HG03378 (cell line): ENCODE data around the gene H1-8.
"Not testable (repeated sequence)": the region's sequence is repeated elsewhere in the genome, so short reads cannot be mapped to it uniquely, and the experiment has no call there.

Experiments
- ATAC-seq: cut with Tn5 transposase; IDR thresholded peaks from one replicate; pipeline ENCODE4 v1.9.1; 2021; ENCODE audit warnings: mild to moderate bottlenecking, moderate library complexity; ENCODE audit not compliant: unreplicated experiment

H1-8 gene, protein sequence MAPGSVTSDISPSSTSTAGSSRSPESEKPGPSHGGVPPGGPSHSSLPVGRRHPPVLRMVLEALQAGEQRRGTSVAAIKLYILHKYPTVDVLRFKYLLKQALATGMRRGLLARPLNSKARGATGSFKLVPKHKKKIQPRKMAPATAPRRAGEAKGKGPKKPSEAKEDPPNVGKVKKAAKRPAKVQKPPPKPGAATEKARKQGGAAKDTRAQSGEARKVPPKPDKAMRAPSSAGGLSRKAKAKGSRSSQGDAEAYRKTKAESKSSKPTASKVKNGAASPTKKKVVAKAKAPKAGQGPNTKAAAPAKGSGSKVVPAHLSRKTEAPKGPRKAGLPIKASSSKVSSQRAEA

DNA sequence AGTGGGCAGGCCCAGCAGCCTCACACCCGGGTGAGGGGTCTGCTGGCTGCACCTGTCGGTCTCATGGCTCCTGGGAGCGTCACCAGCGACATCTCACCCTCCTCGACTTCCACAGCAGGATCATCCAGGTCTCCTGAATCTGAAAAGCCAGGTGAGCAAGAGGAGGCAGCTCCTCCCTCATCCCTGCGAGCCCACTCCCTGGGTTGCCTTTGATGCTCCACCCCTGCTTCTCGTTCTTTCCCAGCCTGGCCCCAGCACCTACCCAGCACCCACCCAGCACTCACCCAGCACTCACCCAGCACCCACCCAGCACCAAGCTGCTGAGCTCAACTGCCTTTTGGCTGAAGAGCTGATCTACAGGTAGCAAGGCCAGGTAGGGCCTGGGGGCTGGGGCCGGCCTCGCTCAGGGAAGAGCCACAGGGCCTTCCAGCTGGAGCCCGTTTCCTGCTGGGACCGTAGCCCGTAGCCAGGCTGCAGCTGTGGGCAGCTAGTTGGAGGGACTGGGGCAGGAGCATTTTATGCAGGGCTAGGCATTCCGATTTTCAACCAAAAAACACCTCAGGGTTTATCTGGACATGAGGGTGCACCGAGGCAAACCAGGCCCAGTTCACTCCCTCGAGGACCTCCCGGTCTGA, at the start of gene H1-8:
H1-8 (plus strand) TSS at position 20 of the 635 bp plus-strand sequence; CDS start at position 64, 44 bp downstream.
- no peak for ATAC-seq

DNA sequence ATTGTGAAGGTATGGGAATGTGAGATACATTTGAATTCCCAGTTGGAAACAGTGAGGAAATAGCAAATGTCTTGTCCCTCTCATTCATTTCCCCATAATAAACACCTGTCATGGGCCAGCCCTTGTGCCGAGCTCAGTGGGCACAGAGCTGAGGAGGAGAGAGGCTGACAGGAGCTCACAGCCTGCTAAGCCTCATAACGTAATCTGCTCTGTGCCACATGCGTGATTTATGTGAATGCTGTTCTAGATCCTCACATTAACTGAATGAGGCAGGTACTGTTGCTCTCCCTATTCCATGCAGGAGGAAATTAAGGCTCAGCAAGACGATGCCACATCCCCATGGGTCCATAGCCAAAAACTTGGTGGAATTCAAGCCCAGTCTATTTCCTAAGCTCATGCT, 49.8 kb upstream of the H1-8 start:
- ATAC-seq = no peak

DNA sequence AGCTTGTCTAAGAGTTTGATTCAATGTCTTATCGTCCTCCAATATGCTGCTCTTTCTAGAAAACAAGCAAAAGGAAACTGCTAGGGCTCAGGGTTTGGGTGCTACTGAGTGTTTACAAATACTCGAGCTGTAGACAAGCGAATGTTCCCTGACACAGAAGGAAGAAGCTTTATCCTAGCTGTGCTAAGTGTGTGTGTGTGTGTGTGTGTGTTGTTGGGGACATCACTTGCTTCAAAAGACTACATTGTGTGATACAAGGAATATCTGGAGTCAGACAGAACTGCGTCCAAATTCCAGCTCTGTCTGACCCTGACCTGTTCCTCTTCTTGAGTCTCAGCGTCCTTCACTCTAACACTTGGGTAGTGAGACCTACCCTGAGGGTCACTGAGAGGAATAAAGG, 48.5 kb upstream of the H1-8 start:
- not testable (repeated sequence) for ATAC-seq

DNA sequence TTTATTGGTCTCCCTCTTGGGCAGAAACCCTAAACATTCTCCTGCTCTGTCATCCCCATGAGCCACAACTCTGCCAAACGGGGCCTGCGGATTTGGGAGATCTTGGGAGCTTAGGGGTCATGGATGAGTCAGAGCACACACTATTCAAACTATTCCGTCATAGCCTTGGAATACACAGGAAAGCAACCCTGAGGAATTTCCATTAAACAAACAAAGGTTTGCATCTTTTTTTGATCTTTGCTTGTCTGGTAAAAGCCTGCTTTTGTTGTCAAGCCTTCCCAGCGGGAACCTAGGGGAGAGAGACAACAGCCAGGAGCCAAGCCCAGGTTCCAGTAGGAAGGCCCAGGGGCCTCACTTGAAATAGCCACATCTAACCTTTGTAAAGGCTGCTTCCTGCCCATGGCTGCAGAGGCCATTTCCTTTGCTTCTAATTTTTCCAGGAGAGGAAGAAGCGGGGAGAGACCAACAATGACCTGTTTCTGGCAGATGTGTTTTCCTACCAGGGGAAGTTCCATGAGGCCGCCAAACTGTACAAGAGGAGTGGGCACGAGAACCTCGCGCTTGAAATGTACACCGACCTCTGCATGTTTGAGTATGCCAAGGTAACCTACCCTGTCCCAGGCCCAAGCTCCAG, 47.9 kb upstream of the H1-8 start:
- ATAC-seq = not testable (repeated sequence)

DNA sequence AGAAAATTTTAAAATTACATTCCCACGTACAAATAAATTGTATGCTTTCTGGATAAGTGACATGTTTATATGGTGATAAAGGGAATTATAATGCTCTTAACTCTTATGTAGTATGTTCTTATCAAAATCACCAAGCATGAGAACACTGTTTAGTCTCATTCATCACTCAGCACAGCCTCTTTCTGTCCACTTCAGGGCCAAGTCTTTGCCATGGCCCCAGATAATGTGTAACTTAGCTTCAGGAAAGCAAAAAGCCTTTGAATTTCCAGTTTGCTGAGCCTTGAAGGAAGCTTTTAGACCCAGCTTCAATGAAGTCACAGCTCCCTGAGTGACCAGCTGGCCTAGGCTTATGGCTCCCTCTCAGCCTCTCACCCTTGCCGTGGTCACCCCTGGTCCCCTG, 45.1 kb upstream of the H1-8 start:
- not testable (repeated sequence) for ATAC-seq

DNA sequence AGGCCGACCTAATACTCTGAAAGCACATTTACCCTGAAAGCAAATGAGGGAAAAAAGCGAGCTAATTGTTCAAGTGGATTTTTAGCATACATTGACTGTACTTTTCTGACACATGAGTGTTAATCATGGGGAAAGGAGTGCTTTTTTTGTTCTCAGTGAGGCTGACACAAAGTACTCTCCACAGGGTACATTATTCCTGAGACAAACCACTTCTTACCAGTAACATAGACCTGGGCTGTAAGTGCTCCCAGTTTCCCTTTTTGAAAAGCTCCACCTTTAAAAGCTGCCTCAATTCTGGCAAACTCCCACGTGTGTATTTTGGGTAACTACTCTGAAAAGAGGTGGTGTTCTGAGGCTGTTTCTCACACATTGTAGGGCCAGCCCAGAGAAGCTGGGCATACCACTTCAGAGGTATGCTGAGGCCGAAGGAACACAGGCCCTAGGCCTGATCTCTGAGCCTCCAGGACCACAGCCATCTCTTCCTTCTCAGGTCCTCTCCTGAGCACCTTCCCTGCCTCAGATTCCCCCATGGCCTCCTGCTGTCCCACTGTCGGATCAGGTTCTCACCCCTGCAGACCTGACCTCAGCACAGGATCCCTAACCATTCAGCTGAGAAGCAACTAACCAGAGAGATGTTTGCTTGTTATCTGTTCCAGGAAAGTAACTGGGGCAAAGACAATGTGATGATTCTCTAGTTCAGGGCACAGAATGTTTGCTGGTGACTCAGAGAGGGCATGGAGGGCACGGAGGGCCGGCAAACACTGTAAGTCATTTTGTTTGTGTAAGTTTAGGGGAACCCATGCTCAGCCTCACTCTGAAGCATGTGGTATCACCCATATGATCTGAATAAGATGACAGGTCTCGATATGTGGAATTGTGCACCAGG, 44.1 kb upstream of the H1-8 start:
- not testable (repeated sequence) for ATAC-seq

DNA sequence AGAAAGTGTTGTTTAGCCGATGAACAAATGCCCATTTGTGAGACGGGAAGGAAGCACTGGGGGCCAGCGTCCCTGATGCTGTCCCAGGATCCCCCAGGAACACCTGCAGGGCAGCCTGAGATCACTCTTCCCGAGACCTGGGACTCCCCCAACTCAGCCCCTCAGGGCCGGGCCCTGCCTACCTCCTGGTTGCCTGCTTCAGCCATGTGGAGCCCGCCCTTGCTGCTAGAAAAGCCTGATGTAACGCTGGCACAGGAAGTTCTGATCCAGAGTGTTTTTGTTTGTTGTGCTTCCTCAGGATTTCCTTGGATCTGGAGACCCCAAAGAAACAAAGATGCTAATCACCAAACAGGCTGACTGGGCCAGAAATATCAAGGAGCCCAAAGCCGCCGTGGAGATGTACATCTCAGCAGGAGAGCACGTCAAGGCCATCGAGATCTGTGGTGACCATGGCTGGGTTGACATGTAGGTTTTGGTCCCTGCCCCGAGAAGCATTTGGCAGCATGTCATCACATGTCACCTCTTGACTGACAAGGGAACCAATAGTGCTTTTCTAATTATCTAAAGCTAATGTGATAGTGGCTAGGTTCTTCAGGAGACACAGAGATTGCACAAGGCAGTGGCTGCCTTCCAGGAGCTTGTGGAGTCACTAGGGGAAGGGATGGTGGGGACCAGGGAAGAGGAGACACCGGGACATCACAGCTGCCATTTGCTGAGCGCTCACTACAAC, 43.2 kb upstream of the H1-8 start:
- ATAC-seq = not testable (repeated sequence)

DNA sequence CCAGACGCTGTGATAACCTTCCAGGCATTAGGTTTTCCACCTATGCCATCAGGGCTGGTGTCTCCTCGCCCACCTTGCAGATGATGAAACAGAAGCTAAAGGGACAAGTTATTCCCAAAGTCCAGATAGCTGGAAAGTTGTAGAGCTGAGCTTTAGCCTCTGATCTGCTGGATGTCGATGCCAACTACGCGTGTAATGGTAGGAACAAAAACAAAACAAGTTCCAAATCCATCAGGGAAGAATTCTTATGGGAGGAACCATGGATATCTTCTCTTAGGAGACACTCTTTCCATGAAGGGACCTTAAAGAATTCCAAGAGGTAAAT, 42.7 kb upstream of the H1-8 start:
- no peak for ATAC-seq

DNA sequence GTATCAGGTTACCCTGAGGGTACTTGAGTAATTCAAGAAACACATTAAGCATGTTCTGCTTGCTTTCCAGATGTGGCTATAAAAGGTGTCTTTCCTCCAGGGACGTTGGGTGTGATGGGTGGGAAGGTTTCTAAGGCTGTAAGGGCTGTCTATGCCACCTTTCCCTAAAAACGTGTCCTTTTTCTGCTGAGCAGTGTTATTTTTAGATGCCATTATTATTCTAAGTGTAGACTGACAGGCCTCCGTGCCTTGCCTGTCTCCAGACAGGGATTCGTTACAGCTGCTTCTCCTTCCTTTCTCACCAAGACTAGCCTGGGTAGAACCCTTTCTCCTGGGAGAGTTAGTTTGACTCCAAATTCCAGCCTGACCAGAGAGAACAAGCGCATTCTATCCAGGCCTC, 41.3 kb upstream of the H1-8 start:
- ATAC-seq = no peak

DNA sequence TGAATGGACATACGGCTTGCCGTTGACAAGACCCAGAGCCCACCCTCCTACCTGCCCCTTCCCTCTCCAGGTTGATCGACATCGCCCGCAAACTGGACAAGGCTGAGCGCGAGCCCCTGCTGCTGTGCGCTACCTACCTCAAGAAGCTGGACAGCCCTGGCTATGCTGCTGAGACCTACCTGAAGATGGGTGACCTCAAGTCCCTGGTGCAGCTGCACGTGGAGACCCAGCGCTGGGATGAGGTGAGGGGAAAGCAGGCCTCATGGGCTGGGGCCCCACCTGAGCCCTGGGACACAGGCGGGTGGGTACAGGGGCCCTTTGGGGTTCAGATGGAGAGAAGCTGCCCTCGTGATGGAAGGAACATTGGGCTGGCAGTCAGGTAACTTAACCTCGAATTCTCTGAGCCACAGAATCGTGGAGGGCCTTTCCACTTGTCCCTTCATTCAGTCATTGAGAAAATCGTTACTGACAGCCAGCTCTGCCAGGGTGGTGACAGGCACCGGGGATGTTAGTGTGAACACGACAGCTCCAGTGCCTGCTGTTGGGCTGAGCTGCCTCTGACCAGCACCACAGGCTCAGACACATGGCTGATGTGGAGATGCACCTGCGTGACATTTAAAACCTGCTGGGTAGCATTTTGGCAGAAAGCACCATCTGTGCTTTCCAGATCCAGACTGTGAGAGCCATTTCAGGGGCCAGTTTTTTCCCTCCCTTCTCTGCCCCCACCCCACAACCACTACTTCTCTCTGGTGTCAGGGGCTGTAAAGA, 40.1 kb upstream of the H1-8 start:
- ATAC-seq = no peak

DNA sequence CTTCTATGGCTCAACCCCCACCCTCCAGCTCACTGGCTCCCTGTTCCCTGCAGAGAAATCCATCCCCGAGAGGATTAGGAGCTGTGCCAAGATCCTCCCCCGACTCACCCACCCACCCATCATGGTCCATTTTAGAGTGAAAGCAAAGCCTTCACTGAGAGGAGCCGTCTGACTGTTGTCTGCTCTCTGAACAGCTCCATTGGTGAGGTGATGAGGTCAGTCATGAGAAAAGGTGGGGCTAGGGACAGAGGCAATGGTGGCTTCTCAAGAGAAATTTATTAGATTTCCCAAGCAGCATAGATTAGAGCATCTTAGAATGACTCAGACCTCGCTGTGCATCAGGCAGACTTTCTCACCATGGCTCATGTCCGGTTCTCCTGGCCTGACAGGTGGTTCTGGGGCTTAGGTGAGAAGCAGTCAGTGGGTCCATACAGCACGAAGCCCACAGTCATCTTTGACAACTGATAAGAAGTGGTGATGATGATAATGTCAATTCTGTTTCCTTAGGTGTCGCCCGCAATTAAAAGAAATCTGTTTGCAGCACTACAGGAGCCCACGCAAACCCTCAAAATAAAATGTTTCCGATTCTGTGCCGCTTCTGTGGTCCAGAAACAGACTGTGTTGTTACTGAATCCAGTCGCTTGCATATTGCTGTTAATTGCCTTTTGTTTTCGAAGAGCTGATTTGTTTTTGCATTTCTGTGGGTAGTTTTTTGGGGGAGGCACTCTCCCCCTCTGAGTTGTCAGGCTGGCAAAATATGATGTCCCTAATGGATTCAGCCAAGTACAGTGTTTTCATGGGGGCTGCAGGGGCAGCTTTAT, 39.3 kb upstream of the H1-8 start:
- no peak for ATAC-seq

DNA sequence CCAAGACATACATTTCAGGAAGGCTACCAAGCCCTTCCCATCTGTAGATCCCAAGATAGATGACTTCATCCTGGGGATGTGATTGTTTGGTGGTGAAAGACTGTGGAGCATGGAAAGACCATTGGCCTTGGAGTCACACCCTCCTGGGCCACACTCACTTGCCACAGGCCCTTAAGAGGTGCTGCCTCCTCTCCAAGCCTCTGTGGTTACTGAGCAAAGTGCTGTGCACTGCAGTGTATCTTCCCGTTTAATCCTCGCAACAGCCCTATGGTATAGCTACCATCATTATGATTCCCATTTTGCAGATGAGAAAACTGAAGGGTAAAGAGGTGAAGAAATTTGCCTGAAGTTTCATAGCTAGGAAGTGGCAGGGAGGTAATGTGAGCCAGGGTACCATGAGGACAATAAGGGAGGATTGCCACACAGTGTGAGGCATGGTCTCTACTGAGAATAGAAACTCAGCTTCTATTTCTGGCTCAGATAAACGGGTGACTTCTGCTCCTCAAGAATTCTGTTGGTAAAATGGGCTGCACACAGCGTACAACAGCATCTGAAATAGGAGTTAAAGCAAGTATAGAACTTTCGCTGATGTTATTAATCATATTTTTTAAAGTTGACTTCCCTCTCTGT, 38.4 kb upstream of the H1-8 start:
- ATAC-seq = no peak

DNA sequence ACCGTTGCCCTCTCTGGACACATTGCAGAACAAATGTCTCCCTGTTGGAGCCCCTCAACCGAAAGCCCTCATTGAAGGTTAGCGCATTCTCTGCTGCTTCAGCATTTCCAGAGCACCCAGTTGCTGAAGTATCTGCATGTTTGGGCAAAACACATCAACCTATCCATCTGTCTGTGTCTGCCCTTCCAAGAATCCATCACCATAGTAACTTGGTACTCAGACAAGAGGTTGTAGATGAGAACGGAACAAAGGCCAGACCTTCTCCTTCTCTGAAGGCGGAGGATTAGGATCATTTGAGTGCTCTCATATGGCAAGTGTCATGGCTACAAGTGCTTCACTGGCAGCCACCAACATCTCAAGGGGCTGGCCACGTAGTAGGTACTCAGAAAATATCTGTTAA, 37.6 kb upstream of the H1-8 start:
- ATAC-seq = no peak

DNA sequence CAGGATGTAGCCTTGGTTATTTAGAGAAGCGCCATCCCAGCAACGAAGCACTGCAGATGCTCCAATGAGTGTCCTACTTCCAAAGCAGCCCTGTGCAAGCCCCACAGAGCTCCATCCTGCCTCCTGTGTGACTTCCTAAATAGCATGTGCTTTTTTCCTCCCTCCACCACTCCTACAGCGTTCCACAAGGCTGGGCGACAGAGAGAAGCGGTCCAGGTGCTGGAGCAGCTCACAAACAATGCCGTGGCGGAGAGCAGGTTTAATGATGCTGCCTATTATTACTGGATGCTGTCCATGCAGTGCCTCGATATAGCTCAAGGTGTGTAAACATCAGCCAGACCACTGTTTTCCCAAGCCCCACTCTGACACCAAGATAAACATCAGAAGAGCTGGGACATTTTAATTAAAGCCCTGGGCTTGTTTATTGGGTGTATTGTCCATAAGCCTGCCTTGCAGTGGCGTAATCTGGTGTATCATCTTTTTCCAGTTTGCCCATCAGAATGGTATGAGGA, 36.7 kb upstream of the H1-8 start:
- no peak for ATAC-seq

DNA sequence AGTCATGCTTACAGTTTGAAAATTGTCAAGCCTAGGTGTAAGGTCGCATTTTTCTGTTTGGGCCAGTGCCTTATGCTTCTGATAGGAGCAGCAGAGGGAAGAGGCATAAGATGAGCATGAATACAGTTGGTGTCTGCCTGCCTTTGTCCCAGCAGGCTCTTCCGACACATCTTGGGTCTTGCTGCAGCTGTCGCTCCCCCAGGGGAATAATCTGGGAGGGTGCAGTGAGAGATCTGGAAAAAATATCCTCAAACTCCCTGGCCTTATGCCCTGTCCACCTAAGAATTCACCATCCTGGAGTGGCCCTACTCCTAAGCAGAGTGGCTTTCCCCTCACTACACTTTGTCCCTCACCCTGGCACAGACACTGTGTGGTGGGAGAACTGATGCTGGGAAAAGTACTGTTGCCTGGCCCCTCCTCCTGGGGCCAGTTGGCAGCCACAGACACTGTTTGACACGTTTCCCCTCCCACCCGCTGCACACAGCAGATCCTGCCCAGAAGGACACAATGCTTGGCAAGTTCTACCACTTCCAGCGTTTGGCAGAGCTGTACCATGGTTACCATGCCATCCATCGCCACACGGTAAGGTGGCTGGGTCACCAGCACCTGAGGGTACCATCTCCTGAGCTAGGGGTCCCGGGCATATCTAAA, 35.7 kb upstream of the H1-8 start:
- ATAC-seq = no peak

DNA sequence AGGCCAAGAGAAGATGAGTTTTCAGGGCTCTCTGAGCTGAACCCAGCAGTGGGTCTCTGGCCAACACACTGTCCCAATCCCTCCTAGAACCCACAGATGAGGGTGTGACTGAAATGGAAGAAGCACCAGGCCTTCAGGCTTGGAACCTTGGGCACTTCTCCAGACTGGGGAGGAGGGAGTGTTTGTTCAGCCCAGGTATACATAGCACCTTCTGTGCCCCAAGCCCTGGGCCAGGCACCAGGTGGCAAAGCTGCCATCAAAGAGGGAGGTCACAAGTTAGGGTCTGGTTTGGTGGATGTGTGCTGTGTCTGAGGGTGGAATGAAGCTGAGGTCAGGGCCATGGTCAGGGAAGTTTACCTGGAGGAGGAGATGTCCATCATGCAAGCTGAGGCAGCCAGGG, 30.4 kb upstream of the H1-8 start:
- ATAC-seq = no peak

DNA sequence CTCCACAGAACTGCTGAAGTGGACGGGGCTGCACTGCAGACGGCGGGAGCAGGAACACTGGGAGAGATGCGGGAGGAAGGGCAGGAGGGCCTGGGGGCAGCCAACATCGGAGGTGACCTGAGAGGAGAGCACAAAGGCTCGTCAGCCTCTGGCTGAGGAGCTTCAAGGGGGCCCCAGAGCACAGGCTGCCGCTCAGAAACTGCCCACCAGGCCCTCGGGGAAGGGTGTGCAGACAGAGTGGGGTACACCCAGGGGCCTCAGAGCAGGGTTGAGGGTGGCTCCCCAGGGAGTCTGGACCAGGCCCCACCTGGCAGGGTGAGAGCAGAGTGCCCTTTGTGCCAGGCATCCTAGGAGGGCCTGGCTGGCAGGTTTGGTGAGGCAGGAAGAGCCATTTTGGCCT, 29.3 kb upstream of the H1-8 start:
- ATAC-seq = no peak

DNA sequence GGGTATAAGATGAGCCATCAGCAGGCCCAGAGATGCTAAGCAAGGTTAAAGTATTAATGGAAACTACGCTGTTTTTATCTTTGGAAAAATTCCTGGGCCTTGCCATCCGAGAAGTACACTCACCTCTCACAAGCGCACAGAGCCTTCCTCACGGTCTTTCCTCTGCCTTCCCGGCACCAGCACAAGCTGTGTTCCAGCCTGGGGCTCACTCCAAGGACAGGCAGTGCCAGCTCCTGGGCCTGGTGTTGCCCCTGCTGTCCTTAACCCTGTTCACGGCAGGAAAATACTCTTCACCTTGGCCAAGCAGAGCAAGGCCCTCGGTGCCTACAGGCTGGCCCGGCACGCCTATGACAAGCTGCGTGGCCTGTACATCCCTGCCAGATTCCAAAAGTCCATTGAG, 28.9 kb upstream of the H1-8 start:
- no peak for ATAC-seq
